GM18870 (cell line): ENCODE data around the gene CELF3.
"Not testable (repeated sequence)": the region's sequence is repeated elsewhere in the genome, so short reads cannot be mapped to it uniquely, and the experiment has no call there.

ENCODE experiments used
- ATAC-seq: cut with Tn5 transposase; IDR thresholded peaks from one replicate; pipeline ENCODE4 v1.9.1; 2021; ENCODE audit warnings: moderate library complexity; ENCODE audit not compliant: unreplicated experiment

Gene CELF3

DNA sequence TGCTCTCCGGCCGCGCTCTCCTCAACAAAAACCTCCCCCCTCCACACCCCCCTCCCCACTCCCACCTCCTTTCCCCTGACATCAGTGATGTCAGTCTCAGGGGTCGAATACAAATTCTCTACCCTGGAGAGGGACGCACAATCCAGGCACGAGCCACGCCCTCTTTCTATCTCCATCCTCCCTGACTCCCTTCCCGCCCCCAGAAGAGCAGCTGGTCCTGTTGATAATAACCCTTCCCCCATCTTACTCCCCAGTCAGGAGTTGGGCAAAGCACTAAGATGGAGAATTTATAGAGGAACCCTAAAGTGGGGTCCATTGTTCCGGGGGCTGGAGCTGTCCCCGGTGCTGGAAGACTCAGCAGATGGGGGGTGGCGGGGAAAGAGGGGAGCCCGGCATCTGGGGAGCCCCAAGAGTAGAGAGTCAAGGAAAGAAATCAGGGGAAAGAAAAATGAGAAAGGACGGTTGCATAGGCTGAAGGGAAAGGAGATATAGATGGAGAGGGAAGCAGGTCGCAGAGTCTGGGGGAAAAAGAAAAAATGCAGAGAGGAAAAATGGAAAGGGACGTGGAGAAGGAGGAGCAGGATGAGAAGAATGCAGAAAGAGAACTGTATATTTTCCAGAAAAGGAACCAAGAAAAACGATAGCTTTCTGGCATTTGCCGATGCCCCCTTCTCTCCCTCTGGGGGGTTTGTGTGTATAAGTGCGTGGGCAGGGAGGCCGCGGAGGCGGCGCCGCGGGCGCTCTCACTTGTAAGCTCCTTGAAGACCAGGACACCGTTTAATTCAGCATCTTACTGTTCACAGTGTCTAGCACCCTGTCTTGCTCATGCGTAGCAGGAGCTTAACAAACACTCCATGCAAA, at the start of gene CELF3:
Gene CELF3 (minus strand): TSS at position 33 of the 861 bp plus-strand sequence. CDS start 783 bp downstream, outside the sequence.
- ATAC-seq = no peak

DNA sequence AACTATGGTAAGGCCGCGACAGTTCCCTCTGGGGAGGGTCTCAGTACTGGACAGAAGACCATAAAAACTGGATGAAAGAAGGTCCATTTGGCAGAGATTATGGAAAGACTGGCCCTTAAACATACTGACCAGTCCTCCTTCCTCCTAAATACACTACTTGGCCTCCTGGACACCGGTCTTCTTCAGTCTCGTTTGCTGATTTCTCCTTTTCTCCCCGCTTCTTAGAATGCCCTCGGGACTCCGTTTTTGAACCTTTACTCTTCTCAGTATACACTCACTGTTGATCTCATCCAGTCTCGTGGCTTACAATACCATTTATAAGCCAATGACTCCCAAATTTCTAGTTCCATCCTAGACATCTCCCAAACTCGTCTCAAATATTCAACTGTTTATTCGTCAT, 47.4 kb upstream of the CELF3 start:
- ATAC-seq = no peak

DNA sequence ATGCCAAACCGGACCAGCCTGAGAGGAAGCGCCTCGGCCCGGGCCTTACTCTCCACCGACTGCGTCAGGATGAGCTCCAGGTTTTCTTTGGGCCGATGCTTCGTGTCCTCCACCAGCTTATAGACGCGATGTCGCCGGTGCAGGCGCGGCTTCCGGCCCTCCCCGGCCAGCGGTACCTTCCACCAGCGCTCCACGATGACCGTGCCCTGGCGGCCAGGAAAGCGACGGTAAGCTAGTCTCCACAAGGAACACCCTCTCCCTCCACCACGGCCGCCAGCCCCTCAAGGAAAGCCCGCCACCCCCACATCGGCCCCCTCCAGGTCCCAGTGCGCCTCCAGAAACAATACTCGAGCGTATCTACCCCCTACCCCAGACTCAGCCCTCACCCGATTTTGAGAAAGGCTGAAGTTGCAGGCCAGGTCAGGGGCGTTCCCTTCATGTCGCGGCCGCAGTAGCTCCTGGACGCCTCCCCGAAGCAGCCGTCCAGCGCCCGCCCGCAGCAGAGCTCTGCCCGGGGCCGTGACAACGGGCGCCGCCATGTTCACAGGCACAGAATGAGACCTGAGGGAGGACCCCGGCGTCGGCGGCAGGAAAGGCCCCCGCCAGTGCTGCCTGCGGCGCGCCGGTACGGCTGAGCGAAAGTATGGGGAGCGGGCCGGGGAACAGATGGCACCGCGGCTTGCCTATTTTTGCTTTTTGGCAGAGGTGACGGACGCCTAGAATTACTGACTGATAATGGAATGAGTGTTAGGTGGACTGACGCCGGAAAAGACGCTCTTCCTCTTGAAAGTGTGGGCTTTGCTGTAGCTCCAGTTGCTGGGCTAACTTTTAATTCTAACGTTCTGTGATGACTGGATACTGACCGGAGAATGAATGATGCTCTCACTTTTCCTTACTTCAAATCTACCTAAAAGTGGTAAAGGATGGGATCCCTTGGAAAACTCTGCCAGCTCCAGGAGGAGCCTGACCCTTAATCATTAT, 46.6 kb upstream of the CELF3 start, which contains the start of gene MRPL9:
Gene MRPL9 (minus strand): TSS at position 556 of the 981 bp plus-strand sequence. CDS start 17 bp downstream, at position 539.
- no peak for ATAC-seq

DNA sequence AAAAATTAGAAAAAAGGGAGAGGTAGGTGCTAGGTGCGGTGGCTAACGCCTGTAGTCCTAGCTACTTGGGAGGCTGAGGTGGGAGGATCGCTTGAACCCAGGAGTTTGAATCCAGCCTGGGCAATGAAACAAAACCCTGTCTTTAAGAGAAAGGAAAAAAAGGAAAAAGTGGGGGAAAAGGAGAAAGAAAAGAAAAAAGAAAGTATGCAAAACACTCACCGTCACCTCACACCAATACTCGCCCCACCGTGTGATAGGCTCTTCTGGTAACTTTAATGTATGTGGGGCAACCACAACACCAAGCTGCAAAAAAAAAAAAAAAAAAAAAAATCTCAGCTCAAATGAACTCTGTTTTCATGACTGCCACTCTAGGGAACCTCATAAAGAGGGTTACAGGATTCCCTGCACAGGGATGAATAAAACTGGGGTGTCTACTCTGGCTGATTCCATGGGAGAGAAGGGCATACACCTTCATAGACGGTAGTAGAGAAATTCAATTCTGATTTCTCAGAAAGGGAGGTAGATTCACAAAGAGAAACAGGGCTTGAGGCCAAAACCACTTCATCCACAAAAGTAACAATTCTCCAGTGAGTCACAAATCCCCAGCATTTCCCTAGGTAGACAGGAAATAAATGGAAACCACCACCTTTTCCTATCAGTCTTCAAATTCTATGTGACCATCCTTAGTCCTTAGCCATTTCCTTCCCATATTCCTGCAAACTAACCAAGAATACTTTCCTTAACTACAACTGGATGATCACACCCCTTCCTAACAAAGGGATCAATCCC, 44.2 kb upstream of the CELF3 start:
- no peak for ATAC-seq

DNA sequence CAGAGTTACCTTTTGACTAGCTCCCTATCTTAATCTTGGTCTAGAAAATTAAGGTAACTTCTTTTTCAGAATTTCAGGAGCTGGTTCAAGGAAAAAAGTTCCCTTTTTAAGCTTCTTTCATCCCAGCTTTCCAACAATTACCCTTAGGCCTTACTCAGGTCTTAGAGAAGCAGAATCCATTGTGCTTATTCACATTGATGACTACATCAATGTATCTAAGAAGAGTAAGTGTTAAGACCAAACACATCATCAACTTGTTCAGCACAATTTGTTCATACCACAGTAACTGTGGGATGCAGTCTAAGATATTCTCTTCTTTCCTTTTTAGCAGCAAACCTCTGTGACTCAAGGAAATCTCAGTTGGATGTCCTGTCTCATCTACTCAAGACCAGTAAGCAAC, 42.6 kb upstream of the CELF3 start:
- ATAC-seq = no peak

DNA sequence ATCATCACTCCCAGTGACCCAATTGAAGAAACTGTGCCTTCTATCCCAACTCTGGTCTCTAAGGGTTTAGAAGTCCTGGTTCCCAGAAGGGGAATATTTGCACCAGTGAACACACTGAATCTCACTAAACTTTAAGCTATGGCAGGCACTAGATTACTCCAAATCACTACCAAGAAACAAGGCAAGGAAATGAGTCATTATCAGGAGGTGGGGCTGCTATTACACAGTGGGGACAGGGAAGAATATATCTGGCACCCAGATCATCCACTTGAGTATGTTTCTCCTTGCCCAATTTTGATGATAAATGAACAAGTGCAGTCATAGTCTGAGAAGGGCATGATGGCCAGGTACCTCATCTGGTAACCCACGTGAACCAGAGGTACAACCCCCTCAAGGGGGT, 39.7 kb upstream of the CELF3 start:
- no peak for ATAC-seq

DNA sequence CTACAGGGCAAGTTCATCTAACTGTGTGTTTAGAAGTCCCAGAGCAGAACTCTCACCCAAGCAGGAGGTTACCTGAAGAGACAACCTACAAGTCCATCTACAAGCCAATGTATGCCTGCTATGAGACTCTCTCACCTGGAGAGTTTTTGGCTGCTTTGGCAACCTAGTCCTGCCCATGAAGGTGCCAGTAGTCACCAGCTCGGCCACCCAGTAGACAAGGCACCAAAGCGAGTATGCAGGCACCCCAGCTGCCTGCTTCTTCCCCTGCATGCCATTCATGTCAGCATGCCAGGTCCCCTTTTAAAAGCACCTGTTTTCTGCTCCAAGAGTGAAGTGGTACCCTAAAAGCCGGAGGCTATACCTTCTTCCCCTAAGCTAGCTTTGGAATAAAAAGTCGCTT, 24.9 kb upstream of the CELF3 start:
- ATAC-seq = no peak

DNA sequence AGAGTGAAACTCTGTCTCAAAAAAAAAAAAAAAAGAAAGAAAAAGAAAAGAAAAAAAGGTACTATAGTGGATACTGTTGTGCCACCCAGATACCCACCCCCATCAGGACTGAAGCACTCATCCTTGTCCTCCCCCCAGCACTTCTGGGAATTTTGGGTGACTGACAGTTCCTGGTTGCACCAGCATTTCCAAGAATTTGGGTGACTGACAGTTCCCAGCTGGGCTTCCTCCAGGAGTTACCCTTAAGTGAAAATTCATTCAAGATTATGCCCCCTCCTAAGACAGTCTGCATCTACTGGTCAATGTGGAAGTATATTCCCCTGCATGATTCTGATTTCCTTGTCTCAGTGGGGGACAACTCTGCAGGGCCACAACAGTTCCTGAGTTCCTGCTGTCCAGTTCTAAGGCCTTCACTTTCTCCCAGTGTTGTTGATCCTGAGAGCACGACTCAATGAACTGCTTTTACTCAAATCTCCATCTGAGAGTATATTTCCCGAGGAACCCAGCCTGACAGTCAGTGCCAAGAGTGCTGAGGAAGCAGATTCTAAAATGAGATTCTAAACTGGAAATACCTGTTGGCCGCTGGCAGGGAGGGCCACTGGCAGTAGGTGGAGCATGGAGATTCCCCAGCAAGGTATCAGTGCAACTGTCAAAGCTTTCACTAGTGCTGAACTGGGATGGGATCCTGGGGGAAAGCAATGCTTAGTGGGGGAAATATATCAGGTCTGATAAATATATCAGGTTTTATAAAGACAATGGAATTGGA, 23.2 kb upstream of the CELF3 start:
- ATAC-seq = no peak

DNA sequence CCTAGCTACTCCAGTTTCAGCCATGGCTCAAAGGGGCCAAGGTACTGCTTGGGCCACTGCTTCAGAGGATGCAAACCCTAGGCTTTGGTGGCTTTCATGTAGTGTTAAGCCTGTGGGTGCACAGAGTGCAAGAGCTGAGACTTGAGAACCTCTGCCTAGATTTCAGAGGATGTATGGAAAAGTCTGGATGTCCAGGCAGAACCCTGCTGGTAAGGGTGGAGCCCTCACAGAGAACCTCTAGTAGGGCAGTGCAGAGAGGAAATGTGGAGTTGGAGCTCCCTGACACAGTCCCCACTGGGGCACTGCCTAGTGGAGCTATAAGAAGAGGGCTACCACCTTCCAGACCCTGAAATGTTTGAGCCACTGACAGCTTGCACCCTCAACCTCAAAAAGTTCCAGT, 20.9 kb upstream of the CELF3 start:
- ATAC-seq = no peak

DNA sequence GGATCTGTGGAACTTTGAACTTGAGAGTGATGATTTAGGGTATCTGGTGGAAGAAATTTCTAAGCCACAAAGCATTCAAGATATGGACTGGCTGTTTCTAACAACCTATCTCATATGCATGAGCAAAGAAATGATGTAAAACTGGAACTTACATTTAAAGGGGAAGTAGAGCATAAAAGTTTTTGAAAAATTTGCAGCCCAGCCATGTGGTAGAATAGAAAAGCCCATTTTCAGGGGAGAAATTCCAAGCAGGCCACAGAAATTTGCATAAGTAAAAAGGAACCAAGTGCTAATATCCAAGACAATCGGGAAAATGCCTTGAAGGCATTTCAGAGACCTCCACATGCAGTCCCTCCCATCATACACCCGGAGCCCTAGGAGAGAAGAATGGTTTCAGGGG, 20.4 kb upstream of the CELF3 start:
- ATAC-seq = no peak

DNA sequence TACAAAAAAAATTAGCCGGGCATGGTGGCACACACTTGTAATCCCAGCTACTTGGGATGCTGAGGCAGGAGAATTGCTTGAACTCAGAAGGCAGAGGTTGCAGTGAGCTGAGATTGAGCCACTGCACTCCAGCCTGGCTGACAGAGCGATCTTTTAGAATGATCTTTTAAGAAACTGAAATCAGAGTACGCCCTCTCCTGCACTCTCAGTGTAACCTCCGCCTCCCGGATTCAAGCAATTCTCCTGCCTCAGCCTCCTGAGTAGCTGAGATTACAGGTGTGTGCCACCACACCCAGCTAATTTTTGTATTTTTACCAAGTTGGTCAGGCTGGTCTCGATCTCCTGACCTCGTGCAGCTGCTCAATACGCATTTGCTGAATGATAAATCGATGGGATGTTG, 17.4 kb upstream of the CELF3 start:
- not testable (repeated sequence) for ATAC-seq

DNA sequence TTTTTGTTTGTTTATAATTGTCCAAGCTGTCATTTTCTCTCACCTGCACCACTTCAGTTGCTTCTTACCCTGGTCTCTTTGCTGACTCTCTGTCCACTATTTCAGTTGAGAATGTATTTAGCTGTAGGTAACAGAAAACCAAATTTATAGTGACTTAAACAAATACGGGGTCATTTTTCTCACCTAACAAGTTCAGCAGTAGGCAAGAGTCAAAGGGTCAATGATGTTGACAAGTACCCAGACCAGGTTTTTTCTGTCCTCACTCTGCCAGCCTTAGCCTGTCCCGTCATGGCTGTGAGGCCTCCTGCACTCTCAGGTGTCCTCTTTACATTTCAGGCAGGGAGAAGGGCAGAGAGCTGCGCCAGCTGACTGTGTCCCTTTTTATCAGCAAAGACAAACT, 16.5 kb upstream of the CELF3 start:
- no peak for ATAC-seq

DNA sequence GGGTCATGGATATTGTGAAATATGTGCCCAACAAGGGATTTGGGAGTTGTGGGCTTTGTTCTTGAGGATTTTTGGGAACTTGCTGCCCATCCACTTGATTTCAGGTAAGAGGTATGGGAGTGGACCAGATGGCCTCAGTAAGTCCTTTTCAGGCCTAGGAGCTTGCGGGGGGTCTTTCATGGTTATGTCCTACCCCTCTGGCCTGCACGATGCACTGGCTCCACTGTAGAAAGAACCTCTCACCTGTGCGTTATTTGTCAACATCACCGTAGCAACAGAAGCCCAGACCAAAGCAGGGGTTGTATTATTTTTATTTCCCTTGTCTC, 13.3 kb upstream of the CELF3 start:
- no peak for ATAC-seq

DNA sequence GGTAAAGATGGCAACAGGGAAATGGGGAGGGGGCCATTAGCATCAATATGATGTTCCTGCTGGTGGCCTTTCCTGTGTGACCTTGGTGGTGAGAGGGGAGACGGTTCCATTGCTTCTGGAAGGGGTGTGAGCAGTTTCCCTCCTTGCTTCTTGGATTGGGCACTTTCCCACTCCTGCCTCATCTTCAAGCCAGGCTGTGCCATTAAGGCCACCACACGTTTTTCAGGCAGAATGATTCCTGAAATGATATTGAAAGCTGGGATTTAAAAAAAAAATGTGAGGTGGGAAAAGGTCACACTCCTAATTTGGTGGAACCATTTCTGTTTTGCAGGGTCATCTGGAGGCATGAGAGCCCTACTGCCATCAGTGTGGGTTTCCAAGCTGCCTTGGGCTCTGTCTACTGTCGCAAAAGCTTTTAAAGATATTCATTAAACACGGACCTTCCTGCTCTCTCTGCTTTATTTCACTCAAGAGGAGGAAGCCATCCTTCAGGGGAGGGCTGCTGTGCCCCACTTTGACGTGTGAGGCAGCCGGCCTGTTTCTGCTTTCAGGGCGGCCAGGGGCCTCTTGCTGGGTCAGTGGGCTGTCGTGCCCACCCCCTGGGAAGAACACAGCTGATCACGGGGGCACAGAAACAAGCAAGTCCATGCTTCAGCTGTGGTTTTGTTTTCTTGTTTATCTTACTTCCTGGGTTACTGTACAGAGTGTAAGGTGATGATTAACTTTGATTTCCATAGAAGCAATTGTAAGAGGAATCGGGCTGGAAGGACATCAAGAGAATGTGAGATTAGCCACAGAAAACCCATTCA, 12.8 kb upstream of the CELF3 start:
- ATAC-seq = no peak

DNA sequence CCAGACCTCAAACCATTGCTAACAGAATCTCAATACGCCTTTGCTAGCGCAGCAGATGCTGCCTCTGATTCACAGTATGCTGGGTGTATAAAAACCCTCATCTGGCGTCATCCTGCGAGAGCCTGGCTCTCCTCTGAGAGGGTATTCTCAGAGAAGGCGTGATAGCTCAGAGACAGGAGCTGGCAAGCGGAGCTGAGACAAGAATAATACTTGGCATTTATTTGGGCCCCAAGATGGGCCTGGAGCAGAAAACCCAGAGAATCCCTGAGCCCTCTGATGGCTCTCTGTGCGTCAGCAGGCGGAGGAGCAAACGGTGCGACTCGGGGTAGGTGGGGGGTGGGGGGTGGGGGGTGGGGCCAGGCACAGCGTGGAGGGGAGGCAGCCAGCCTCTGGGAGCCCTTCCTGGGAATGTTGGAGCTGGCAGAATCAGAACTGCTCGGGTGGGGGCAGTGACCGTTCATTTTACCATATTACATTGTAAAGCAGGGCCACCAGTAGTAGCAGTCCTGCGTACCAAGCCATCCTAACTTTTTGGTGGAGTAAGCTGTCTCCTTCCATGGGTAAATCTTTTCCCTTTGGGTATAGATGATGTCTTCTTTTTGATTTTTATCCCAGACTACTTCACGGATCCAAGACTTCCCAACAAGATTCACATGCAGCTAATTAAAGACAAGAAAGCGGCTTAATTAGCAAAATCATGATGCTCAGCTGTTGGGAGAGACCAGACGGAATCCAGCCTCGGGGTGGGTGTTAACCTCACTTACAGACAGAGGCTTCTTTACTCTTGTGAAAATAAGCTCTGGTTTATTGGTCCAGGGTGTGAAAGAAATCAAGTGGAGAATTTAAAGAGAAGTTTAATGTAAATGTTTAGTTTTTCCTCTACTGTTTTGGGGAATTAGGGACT, 11.8 kb upstream of the CELF3 start:
- ATAC-seq = no peak

DNA sequence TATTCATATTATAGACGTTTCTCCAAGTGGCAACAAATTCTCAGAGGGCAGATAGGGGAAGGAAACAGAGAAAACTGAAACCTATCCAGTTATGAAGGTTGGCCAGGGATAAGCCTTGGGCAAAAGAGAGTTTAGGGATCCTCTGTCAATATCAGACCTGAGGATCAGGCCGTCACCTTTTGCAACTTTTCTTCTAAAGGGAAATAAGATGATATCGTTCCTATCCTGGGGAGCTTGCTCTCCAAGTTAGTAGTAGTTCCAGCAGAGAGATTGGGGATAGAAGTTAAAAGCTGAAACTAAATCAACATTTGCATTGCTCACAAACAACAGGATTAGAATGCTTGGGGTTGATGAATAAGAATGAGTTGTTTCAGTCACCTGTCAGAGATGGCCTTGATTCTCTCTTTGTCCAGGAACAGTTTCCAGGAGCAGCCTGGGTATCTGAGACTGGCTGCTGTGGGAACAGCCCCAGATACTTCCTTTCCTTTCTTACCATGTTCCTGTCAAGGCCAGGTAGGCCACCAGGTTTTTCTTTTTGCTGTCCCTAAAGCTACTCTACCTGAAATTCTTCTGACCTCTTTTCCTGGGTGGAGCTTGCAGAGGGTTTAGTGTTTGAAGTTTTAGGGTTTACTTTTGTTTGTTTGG, 7.2 kb upstream of the CELF3 start:
- no peak for ATAC-seq

DNA sequence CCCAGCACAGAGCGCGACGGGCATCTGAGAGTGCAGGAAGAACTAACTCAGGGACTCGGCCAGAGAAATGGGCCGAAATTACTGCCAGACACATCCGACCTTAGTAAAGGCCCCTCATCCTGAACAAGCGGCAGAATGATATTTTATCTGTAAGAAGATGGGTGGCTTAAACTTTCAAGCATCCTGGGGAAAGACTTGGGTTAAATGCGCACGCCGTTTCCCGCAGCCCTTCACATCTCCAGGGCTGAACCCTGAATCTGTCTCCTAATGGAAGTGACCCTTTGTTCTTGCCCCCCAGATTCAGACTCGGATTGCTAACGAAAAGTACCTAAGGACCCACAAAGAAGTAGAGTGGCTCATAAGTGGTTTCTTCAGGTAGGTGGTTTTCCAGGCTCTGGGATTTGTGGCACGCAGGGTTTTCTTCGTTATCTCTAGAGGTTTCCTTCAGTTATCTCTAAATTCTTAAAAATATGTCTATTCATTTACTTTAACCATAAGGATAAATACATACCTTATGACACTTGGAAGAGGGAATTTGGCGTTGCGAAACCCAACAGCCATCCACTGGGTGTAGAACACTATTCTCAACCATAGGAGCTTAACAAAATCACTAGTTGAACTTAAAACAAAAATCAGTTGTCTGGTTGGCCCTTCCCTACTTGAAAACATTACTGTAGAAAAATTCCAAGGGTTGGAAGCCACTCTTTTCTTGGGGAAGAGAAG, 5.3 kb upstream of the CELF3 start:
- no peak for ATAC-seq
